Progenitor cell of endocrine pancreas (in vitro differentiated cells): ENCODE data around the gene ZNF280B. TPM values are rescaled to one million over a fixed set of nuclear protein-coding genes. Genes with fewer than 3 reads are reported as not detected.

Experiments used
- DNase-seq: peaks from one replicate; pipeline ENCODE4 v3.0.0; 2021; ENCODE audit warnings: low spot score; ENCODE audit not compliant: unreplicated experiment
- H3K27ac Mint-ChIP-seq: 2 replicates; pipeline ENCODE4 v1.8.0; 2021; ENCODE audit warnings: mild to moderate bottlenecking, moderate library complexity, mixed read lengths
- H3K27me3 Mint-ChIP-seq: 2 replicates; pipeline ENCODE4 v1.8.0; 2021; ENCODE audit warnings: mixed read lengths
- H3K36me3 Mint-ChIP-seq: 2 replicates; pipeline ENCODE4 v1.8.0; 2022; ENCODE audit warnings: mixed read lengths; ENCODE audit not compliant: insufficient read depth
- H3K4me1 Mint-ChIP-seq: 2 replicates; pipeline ENCODE4 v1.8.0; 2021; ENCODE audit warnings: low read depth, mixed read lengths
- H3K4me3 Mint-ChIP-seq: 2 replicates; pipeline ENCODE4 v1.8.0; 2021; ENCODE audit warnings: low read depth, mild to moderate bottlenecking, moderate library complexity, mixed read lengths
- H3K9me3 Mint-ChIP-seq: 2 replicates; pipeline ENCODE4 v1.8.0; 2021; ENCODE audit warnings: low read depth, mixed read lengths
- CTCF ChIP-seq: fragments of 200-600 bp; sonication (generic); IDR thresholded peaks from one replicate; pipeline ENCODE4 v1.5.0; 2021; ENCODE audit warnings: antibody characterized with exemption, mild to moderate bottlenecking; ENCODE audit not compliant: unreplicated experiment
- total RNA-seq: library from RNA; stranded (reverse); gene quantifications from 2 replicates; pipeline ENCODE4 v1.2.1, GENCODE V29; 2021

ZNF280B gene
- total RNA-seq, 1 donor from 2014 or later, result 7.0 TPM

DNA sequence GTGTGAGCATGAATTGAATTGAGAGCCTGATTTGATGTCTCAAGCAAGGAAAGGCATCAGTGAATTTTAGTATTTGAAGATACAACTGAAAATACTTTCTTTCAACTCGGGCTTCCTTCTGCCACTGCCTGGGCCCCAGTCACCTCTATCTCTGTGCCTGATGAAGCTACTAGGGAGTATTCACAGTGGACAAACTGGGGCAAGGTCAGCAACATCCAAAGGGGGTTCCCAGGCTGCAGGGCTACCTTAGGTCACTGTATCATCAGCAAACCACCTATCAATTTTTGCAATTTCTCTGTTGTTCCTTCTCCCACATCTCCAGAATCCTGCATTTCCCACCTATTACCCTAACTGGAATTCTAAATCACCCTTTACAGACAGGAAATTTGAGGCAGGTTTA, 40.4 kb upstream of the ZNF280B start:
- Mint-ChIP-seq H3K4me1 (no peaks in the 10 kb centered on the region), H3K27ac (no peak overlapping the region), H3K27me3 (peaks cover 61% of the 10 kb centered on the region), H3K4me3 (no peak overlapping the region), H3K9me3 (no peaks in the 10 kb centered on the region), H3K36me3 (no peaks in the 10 kb centered on the region)
- no peak for TF ChIP-seq CTCF
- DNase-seq, result no peak

- Mint-ChIP-seq H3K4me1 (no peaks in the 10 kb centered on the region), H3K27me3 (peaks cover 59% of the 10 kb centered on the region), H3K27ac (no peak overlapping the region), H3K4me3 (no peak overlapping the region), H3K9me3 (no peaks in the 10 kb centered on the region), H3K36me3 (no peaks in the 10 kb centered on the region)
- DNase-seq, result no peak
- TF ChIP-seq CTCF, result no peak
Measured at GRCh38 chr22:22548317-22548716, 39.8 kb upstream of the ZNF280B start.

DNA sequence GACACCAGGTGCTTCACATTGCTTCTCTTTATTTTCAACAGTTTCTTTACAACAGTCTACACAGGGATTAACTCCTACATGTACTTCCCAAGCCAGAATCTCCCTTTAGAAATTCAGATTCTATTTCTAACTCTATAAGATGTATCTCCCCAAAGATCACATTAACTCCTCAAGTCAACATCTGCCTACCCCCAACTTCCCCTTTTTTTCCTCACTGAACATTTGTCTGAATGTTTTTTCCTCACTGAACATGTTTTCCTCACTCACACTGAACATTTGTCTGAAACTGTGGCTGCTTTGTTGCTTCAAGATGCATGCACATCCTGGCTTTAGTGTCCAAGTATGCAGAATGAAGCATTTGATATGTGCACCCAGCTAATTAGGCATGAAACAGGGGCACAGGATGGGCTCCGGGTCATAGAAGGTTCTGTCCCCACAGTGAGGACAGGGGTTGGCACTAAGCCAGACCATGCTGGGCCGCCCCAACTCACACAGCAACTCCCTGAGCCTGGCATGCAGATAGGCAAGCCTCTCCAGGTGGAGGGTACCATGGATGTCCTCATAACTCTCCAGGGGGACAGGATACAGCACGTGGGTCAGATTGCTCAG, 39.3 kb upstream of the ZNF280B start:
- no peak overlapping the region for H3K4me3 Mint-ChIP-seq
- H3K9me3 Mint-ChIP-seq, result no peaks in the 10 kb centered on the region
- H3K27me3 Mint-ChIP-seq, result peaks cover 59% of the 10 kb centered on the region

DNA sequence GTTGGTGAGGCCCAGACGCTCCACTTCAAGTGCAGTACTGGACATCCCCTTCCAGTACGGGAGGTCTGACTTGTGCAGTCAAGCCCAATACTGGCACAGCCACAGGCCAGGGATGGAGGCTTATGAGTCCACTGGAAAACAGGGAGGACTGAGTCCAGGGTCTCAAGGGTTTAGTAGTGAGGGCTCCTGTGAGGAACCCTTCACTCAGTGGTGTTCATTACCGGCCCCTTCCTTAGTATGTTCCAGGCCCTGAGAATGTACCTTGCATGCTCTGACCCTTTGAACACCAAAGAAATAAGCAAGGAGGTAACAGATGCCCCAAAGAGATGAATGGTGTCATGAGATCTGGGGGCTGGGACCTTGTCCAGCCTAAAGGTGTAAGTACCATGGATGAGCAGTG, 38.7 kb upstream of the ZNF280B start:
- no peaks in the 10 kb centered on the region for H3K36me3 Mint-ChIP-seq
- no peak overlapping the region for H3K4me3 Mint-ChIP-seq
- no peak for DNase-seq
- H3K27ac Mint-ChIP-seq, result no peak overlapping the region
- H3K4me1 Mint-ChIP-seq, result no peaks in the 10 kb centered on the region
- no peak for TF ChIP-seq CTCF
- H3K27me3 Mint-ChIP-seq, result peaks cover 62% of the 10 kb centered on the region
- H3K9me3 Mint-ChIP-seq, result no peaks in the 10 kb centered on the region

More for the DNA sequence above, 39.3 kb upstream of the ZNF280B start:
- H3K4me1 Mint-ChIP-seq, result no peaks in the 10 kb centered on the region
- no peaks in the 10 kb centered on the region for H3K36me3 Mint-ChIP-seq
- TF ChIP-seq CTCF, result no peak
- no peak for DNase-seq
- no peak overlapping the region for H3K27ac Mint-ChIP-seq

DNA sequence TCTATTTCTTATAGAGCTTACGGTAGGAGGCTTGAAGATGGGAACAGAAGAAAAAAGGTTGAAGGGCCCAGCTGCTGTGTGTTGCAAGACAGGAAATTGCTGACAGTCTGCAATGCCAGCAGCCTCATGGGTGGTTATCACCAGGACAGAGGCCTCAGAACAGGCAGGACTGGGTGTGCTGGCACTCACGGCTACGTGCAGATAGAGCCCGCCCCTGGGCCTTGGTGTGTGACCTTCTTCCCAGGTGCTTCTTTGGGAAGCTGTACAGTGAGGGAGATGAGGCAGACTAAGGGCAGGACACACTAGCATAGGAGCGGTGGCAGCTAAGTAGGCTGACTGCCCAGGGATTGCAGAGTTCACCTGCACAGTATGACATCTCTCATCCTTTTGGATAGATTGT, 37.9 kb upstream of the ZNF280B start:
- H3K36me3 Mint-ChIP-seq, result no peaks in the 10 kb centered on the region
- H3K27me3 Mint-ChIP-seq, result peaks cover 67% of the 10 kb centered on the region
- no peak overlapping the region for H3K27ac Mint-ChIP-seq
- TF ChIP-seq CTCF, result no peak
- DNase-seq, result no peak
- H3K4me3 Mint-ChIP-seq, result no peak overlapping the region
- no peaks in the 10 kb centered on the region for H3K9me3 Mint-ChIP-seq
- no peaks in the 10 kb centered on the region for H3K4me1 Mint-ChIP-seq
